ENCODE results near the gene SLC25A1.

Gene SLC25A1

GRCh38 chr22:19180740-19181410 is 2.3 kb upstream of the SLC25A1 start:
- DNase-seq (ENCODE audit: low read depth in 2 of 2) = no peak

- DNase-seq (ENCODE audit: low read depth in 2 of 2) = no peak
Measured at GRCh38 chr22:19180234-19180633, 1.7 kb upstream of the SLC25A1 start.

GRCh38 chr22:19179497-19180048 is 1.0 kb upstream of the SLC25A1 start:
- peak in 1 of 2 donors; percentile 40 for DNase-seq (ENCODE audit: low read depth in 2 of 2)

GRCh38 chr22:19178065-19178656 is 375 bp downstream of the SLC25A1 start:
- no peak for DNase-seq (ENCODE audit: low read depth in 2 of 2)

GRCh38 chr22:19177164-19178064 is 1.1 kb downstream of the SLC25A1 start:
- DNase-seq (ENCODE audit: low read depth in 2 of 2) = no peak

- no peak for DNase-seq (ENCODE audit: low read depth in 2 of 2)
Measured at GRCh38 chr22:19176732-19177131, 1.8 kb downstream of the SLC25A1 start.

- DNase-seq (ENCODE audit: low read depth in 2 of 2) = no peak
Measured at GRCh38 chr22:19176175-19176643, 2.3 kb downstream of the SLC25A1 start.

GRCh38 chr22:19175602-19176174 is 2.8 kb downstream of the SLC25A1 start:
- no peak for DNase-seq (ENCODE audit: low read depth in 2 of 2)

GRCh38 chr22:19175026-19175601 is 3.4 kb downstream of the SLC25A1 start:
- DNase-seq (ENCODE audit: low read depth in 2 of 2) = no peak

- no peak for DNase-seq (ENCODE audit: low read depth in 2 of 2)
Measured at GRCh38 chr22:19174106-19175025, 4.2 kb downstream of the SLC25A1 start.

GRCh38 chr22:19173047-19174035 is 5.2 kb downstream of the SLC25A1 start:
- DNase-seq (ENCODE audit: low read depth in 2 of 2) = no peak

GRCh38 chr22:19172213-19173046 is 6.1 kb downstream of the SLC25A1 start:
- no peak for DNase-seq (ENCODE audit: low read depth in 2 of 2)

GRCh38 chr22:19169947-19170318 is 8.6 kb downstream of the SLC25A1 start:
- DNase-seq (ENCODE audit: low read depth in 2 of 2) = no peak

- no peak for DNase-seq (ENCODE audit: low read depth in 2 of 2)
Measured at GRCh38 chr22:19169002-19169946, 9.3 kb downstream of the SLC25A1 start.

- DNase-seq (ENCODE audit: low read depth in 2 of 2) = no peak
Measured at GRCh38 chr22:19168088-19168890, 10.2 kb downstream of the SLC25A1 start.

Data from stimulated activated CD4-positive, alpha-beta T cell treated with anti-CD3 and anti-CD28 coated beads, Interleukin-4, amount 100 ng/mL, for 48 hours (primary cell).